Caco-2 (cell line): ENCODE measurements around the gene CDYL2. TPM values are rescaled to one million over a fixed set of nuclear protein-coding genes. Genes with fewer than 3 reads are reported as not detected.

Source experiments
- BruUV-seq: library from RNA; stranded (reverse); fragments of 400-500 nt; replicated peaks from 2 replicates; lab custom pipeline; 2021; lab: Mats Ljungman, UMichigan
- CTCF ChIA-PET: fragments of 300-600 bp; sonication (Branson Sonifier 250); formaldehyde crosslinking; loops from one replicate; lab custom pipeline; 2022; ENCODE audit warnings: antibody characterized with exemption; lab: Charles Lee
- POLR2A ChIA-PET: fragments of 300-600 bp; sonication (Branson Sonifier 250); formaldehyde crosslinking; loops from one replicate; lab custom pipeline; 2022; ENCODE audit warnings: antibody characterized with exemption; lab: Charles Lee
- DNase-seq, 2 experiments: peaks; one replicate each; pipeline versions ENCODE4 v3.0.0 to v3.0.0-alpha.2; 2020 to 2022
- H3K27me3 ChIP-seq: replicated peaks from 2 replicates; pipeline ENCODE4 v1.6.0; 2011; ENCODE audit warnings: low read length; ENCODE audit not compliant: control insufficient read depth, insufficient read depth
- H3K36me3 ChIP-seq: 2 replicates; pipeline ENCODE4 v1.5.1; 2011; ENCODE audit warnings: low read length; ENCODE audit not compliant: control insufficient read depth, insufficient read depth
- H3K4me1 ChIP-seq: fragments of 250-450 bp; sonication (Bioruptor Pico); 2 replicates; pipeline ENCODE4 v1.5.1; 2020; ENCODE audit warnings: mild to moderate bottlenecking
- H3K4me3 ChIP-seq: 2 replicates; pipeline ENCODE4 v1.5.1; 2011; ENCODE audit warnings: low read depth, mild to moderate bottlenecking, control low read depth, low read length
- H3K9me3 ChIP-seq: fragments of 250-450 bp; sonication (Bioruptor Pico); 2 replicates; pipeline ENCODE4 v1.5.1; 2020; ENCODE audit warnings: mild to moderate bottlenecking, moderate library complexity
- H3K27ac Mint-ChIP-seq: one replicate; pipeline ENCODE4 v1.8.0; 2022; ENCODE audit warnings: mixed read lengths; ENCODE audit not compliant: unreplicated experiment
- H3K27me3 Mint-ChIP-seq: one replicate; pipeline ENCODE4 v1.8.0; 2022; ENCODE audit warnings: mixed read lengths; ENCODE audit not compliant: insufficient read depth, unreplicated experiment
- H3K36me3 Mint-ChIP-seq: one replicate; pipeline ENCODE4 v1.8.0; 2022; ENCODE audit warnings: mild to moderate bottlenecking, mixed read lengths; ENCODE audit not compliant: insufficient read depth, unreplicated experiment
- H3K4me1 Mint-ChIP-seq: one replicate; pipeline ENCODE4 v1.8.0; 2022; ENCODE audit warnings: low read depth, mixed read lengths; ENCODE audit not compliant: unreplicated experiment
- H3K4me3 Mint-ChIP-seq: one replicate; pipeline ENCODE4 v1.8.0; 2022; ENCODE audit warnings: mild to moderate bottlenecking, moderate library complexity, mixed read lengths; ENCODE audit not compliant: unreplicated experiment
- H3K9me3 Mint-ChIP-seq: one replicate; pipeline ENCODE4 v1.8.0; 2022; ENCODE audit warnings: mixed read lengths; ENCODE audit not compliant: unreplicated experiment
- CTCF ChIP-seq, 2 experiments: fragments of 200-600 bp in 1 of 2; IDR thresholded peaks; 1 replicate in 1 of 2; 2 replicates in 1 of 2; pipeline versions ENCODE4 v1.5.1 to v1.8.0; 2011 to 2022; ENCODE audit warnings: antibody characterized with exemption in 1 of 2, control low read depth in 1 of 2, inconsistent platforms in 1 of 2, low read depth in 1 of 2, low read length in 1 of 2, mild to moderate bottlenecking in 1 of 2, moderate library complexity in 1 of 2; ENCODE audit not compliant: insufficient read depth in 1 of 2, severe bottlenecking in 1 of 2, unreplicated experiment in 1 of 2
- intact Hi-C: fragments of 100-400 bp; cut with micrococcal nuclease; formaldehyde crosslinking; loops from one replicate; pipeline ENCODE4 v1.10.0; 2022; ENCODE audit not compliant: unreplicated experiment
- total RNA-seq: library from RNA; stranded (reverse); gene quantifications from 2 replicates; pipeline ENCODE4 v1.2.3, GENCODE V29; 2022

The CDYL2 gene
- total RNA-seq, 1 experiment from 2014 or later, result 1.8 TPM

- H3K4me1 Mint-ChIP-seq, result no peaks in the 10 kb centered on the region
- H3K36me3 ChIP-seq, result no peaks in the 10 kb centered on the region
- no peak for TF ChIP-seq CTCF (IDR thresholded peaks at IDR 0.05; ENCODE audit: insufficient read depth in 1 of 2, low read depth in 1 of 2, low read length in 1 of 2, severe bottlenecking in 1 of 2, unreplicated experiment in 1 of 2)
- no peak overlapping the region for H3K4me3 ChIP-seq
- H3K9me3 ChIP-seq, result no peaks in the 10 kb centered on the region
- POLR2A ChIA-PET, result no interaction called here
- H3K9me3 Mint-ChIP-seq, result no peaks in the 10 kb centered on the region
- intact Hi-C loops, result no loop called here
- H3K27me3 ChIP-seq, result no peaks in the 10 kb centered on the region
- no peaks in the 10 kb centered on the region for H3K4me1 ChIP-seq
- BruUV-seq, result no TSS peak
- peaks cover 7% of the 10 kb centered on the region for H3K27me3 Mint-ChIP-seq
- CTCF ChIA-PET, result no interaction called here
- no peak overlapping the region for H3K4me3 Mint-ChIP-seq
- no peak overlapping the region for H3K27ac Mint-ChIP-seq
- no peaks in the 10 kb centered on the region for H3K36me3 Mint-ChIP-seq
- no peak for DNase-seq
These were observed 12.4 kb downstream of the CDYL2 start for GRCh38 chr16:80792031-80792430.

GRCh38 chr16:80791411-80791810 lies 13.0 kb downstream of the CDYL2 start:
- POLR2A ChIA-PET, result no interaction called here
- H3K27me3 Mint-ChIP-seq, result peaks cover 3% of the 10 kb centered on the region

GRCh38 chr16:80790751-80791150 lies 13.6 kb downstream of the CDYL2 start:
- intact Hi-C loops, result no loop called here
- no peak overlapping the region for H3K4me3 ChIP-seq
- H3K36me3 ChIP-seq, result no peaks in the 10 kb centered on the region
- no TSS peak for BruUV-seq
- no peaks in the 10 kb centered on the region for H3K4me1 ChIP-seq
- no peaks in the 10 kb centered on the region for H3K9me3 ChIP-seq
- Mint-ChIP-seq H3K4me3 (no peak overlapping the region), H3K27me3 (peaks cover 3% of the 10 kb centered on the region), H3K9me3 (peaks cover under 1% of the 10 kb centered on the region), H3K27ac (no peak overlapping the region), H3K36me3 (no peaks in the 10 kb centered on the region), H3K4me1 (no peaks in the 10 kb centered on the region)
- no peaks in the 10 kb centered on the region for H3K27me3 ChIP-seq
- ChIA-PET POLR2A (no interaction called here), CTCF (no interaction called here)
- DNase-seq, result no peak
- TF ChIP-seq CTCF (IDR thresholded peaks at IDR 0.05; ENCODE audit: insufficient read depth in 1 of 2, low read depth in 1 of 2, low read length in 1 of 2, severe bottlenecking in 1 of 2, unreplicated experiment in 1 of 2), result no peak

More at GRCh38 chr16:80791411-80791810, 13.0 kb downstream of the CDYL2 start:
- Mint-ChIP-seq H3K36me3 (no peaks in the 10 kb centered on the region), H3K4me3 (no peak overlapping the region), H3K27ac (no peak overlapping the region), H3K4me1 (no peaks in the 10 kb centered on the region), H3K9me3 (no peaks in the 10 kb centered on the region)
- DNase-seq, result no peak
- BruUV-seq, result no TSS peak
- no peaks in the 10 kb centered on the region for H3K4me1 ChIP-seq
- H3K9me3 ChIP-seq, result no peaks in the 10 kb centered on the region
- no peaks in the 10 kb centered on the region for H3K36me3 ChIP-seq
- intact Hi-C loops, result no loop called here
- no peaks in the 10 kb centered on the region for H3K27me3 ChIP-seq
- TF ChIP-seq CTCF (IDR thresholded peaks at IDR 0.05; ENCODE audit: insufficient read depth in 1 of 2, low read depth in 1 of 2, low read length in 1 of 2, severe bottlenecking in 1 of 2, unreplicated experiment in 1 of 2), result no peak
- CTCF ChIA-PET, result no interaction called here
- no peak overlapping the region for H3K4me3 ChIP-seq
